PC-3 (cell line): ENCODE data around the gene PRIMA1. TPM values are rescaled to one million over a fixed set of nuclear protein-coding genes. Genes with fewer than 3 reads are reported as not detected.

Experiments
- ATAC-seq: fragments of 200-7000 bp; cut with Tn5 transposase; 2 replicates; pipeline ENCODE4 v1.9.1; 2020; ENCODE audit warnings: mild to moderate bottlenecking, moderate library complexity
- BruUV-seq: library from RNA; stranded (reverse); fragments of 400-500 nt; replicated peaks from 2 replicates; lab custom pipeline; 2021; lab: Mats Ljungman, UMichigan
- CTCF ChIA-PET: fragments of 300-600 bp; sonication (Branson Sonifier 250); formaldehyde crosslinking; loops from one replicate; lab custom pipeline; 2022; ENCODE audit warnings: antibody characterized with exemption; lab: Charles Lee
- POLR2A ChIA-PET: fragments of 300-600 bp; sonication (Branson Sonifier 250); formaldehyde crosslinking; loops from one replicate; lab custom pipeline; 2022; ENCODE audit warnings: antibody characterized with exemption; ENCODE audit not compliant: unreplicated experiment; lab: Charles Lee
- DNase-seq: peaks from one replicate; pipeline ENCODE4 v3.0.0-alpha.2; 2015
- H2AFZ ChIP-seq: fragments of 300-600 bp; sonication (generic); 2 replicates; pipeline ENCODE4 v1.6.0; 2016; ENCODE audit warnings: antibody characterized with exemption, low read length
- H3F3A ChIP-seq: fragments of 300-600 bp; sonication (generic); one replicate; pipeline ENCODE4 v1.6.0; 2017; ENCODE audit warnings: antibody characterized with exemption, low read length, control low read depth, mild to moderate bottlenecking; ENCODE audit not compliant: unreplicated experiment
- H3K27ac ChIP-seq: fragments of 300-600 bp; sonication (generic); 2 replicates; pipeline ENCODE4 v1.5.1; 2016; ENCODE audit warnings: mild to moderate bottlenecking, low read length
- H3K27me3 ChIP-seq: fragments of 300-600 bp; sonication (generic); 2 replicates; pipeline ENCODE4 v1.6.1; 2016; ENCODE audit warnings: low read length, mixed read lengths
- H3K36me3 ChIP-seq: fragments of 300-600 bp; sonication (generic); 2 replicates; pipeline ENCODE4 v1.6.1; 2016; ENCODE audit warnings: low read depth, mixed run types, low read length, mixed read lengths
- H3K4me1 ChIP-seq: fragments of 300-600 bp; sonication (generic); 2 replicates; pipeline ENCODE4 v1.5.1; 2016; ENCODE audit warnings: low read length; ENCODE audit not compliant: insufficient read depth
- H3K4me2 ChIP-seq: fragments of 300-600 bp; sonication (generic); 2 replicates; pipeline ENCODE4 v1.6.0; 2016; ENCODE audit warnings: low read length
- H3K4me3 ChIP-seq: fragments of 300-600 bp; sonication (generic); 2 replicates; pipeline ENCODE4 v1.5.1; 2016; ENCODE audit warnings: mild to moderate bottlenecking, low read length, mixed read lengths
- H3K79me2 ChIP-seq: fragments of 300-600 bp; sonication (generic); 2 replicates; pipeline ENCODE4 v1.6.1; 2017; ENCODE audit warnings: low read length, mixed read lengths
- H3K9ac ChIP-seq: fragments of 300-600 bp; sonication (generic); 2 replicates; pipeline ENCODE4 v1.6.0; 2016; ENCODE audit warnings: mild to moderate bottlenecking, low read length
- H3K9me2 ChIP-seq: fragments of 300-600 bp; sonication (generic); replicated peaks from 2 replicates; pipeline ENCODE4 v1.6.1; 2016; ENCODE audit warnings: mixed run types, low read length, mixed read lengths
- H3K9me3 ChIP-seq: fragments of 300-600 bp; sonication (generic); 2 replicates; pipeline ENCODE4 v1.6.1; 2016; ENCODE audit warnings: low read length, mixed read lengths
- H4K20me1 ChIP-seq: fragments of 300-600 bp; sonication (generic); 2 replicates; pipeline ENCODE4 v1.6.1; 2016; ENCODE audit warnings: low read length, mixed read lengths
- EZH2 ChIP-seq: fragments of 300-600 bp; sonication (generic); IDR thresholded peaks from one replicate; pipeline ENCODE4 v1.6.1; 2017; ENCODE audit warnings: antibody characterized with exemption, mild to moderate bottlenecking, low read length; ENCODE audit not compliant: unreplicated experiment
- EZH2phosphoT487 ChIP-seq: fragments of 300-600 bp; sonication (generic); IDR thresholded peaks from 2 replicates; pipeline ENCODE4 v1.6.1; 2018; ENCODE audit warnings: mild to moderate bottlenecking, antibody characterized with exemption, low read length, borderline replicate concordance
- intact Hi-C: fragments of 100-400 bp; cut with micrococcal nuclease; formaldehyde crosslinking; loops from 2 replicates; pipeline ENCODE4 v1.9.0; 2023
- total RNA-seq: library from RNA; depleted of rRNA; stranded (reverse); fragments of >200 nt; gene quantifications from 2 replicates; pipeline ENCODE4 v1.2.3, GENCODE V29; 2014
- TF ChIP-seq, protein P1 (sequence below): fragments of 300-600 bp; sonication (generic); conservative IDR thresholded peaks from 2 replicates; pipeline ENCODE4 v1.5.1; 2017; ENCODE audit warnings: antibody characterized with exemption, low read depth, mild to moderate bottlenecking, low read length

The PRIMA1 gene
- total RNA-seq, 1 experiment from 2014 or later, result 0.04 TPM

DNA sequence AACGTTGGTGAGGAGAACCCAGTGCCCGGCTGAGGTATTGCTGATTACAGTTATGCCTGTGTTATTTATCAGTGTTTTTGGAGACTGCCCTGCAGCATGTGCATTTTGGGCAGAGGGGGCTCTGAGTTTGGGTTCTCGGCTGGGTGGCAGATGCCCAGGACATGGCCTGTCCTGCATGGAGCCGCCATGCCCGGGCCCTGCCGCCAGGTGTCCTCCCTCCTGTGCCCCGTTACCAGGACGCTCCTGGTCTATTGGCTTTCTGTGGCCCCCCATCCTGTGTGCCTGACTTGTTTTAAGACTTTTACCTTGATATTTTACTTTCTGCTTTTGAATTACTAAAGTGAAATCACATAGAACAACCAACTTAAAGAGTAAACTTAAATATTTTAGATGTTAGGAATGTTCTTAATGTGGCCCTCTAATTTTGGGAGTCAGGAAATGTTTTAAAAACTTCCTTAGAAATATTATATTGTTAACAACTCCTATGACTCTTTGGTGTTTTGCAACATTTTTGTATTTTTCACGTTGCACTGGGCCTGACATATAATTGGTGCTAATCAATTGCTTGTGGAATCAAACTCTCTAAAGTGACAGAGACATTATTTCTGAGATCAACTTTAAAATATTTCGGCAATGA, 51.8 kb downstream of the PRIMA1 start:
- H3K4me2 ChIP-seq, result no peak overlapping the region
- no peaks in the 10 kb centered on the region for H3K36me3 ChIP-seq
- H3K27me3 ChIP-seq, result peaks cover 47% of the 10 kb centered on the region
- H2AFZ ChIP-seq, result no peak overlapping the region
- TF ChIP-seq, protein P1, sequence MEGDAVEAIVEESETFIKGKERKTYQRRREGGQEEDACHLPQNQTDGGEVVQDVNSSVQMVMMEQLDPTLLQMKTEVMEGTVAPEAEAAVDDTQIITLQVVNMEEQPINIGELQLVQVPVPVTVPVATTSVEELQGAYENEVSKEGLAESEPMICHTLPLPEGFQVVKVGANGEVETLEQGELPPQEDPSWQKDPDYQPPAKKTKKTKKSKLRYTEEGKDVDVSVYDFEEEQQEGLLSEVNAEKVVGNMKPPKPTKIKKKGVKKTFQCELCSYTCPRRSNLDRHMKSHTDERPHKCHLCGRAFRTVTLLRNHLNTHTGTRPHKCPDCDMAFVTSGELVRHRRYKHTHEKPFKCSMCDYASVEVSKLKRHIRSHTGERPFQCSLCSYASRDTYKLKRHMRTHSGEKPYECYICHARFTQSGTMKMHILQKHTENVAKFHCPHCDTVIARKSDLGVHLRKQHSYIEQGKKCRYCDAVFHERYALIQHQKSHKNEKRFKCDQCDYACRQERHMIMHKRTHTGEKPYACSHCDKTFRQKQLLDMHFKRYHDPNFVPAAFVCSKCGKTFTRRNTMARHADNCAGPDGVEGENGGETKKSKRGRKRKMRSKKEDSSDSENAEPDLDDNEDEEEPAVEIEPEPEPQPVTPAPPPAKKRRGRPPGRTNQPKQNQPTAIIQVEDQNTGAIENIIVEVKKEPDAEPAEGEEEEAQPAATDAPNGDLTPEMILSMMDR, result peak; percentile 54
- no peak for TF ChIP-seq EZH2phosphoT487
- TF ChIP-seq EZH2, result no peak
- H3K9me3 ChIP-seq, result no peaks in the 10 kb centered on the region
- ATAC-seq (no peak; the same call in 1 of the 2 replicates), DNase-seq (peak; percentile 8)
- H3K4me3 ChIP-seq, result no peak overlapping the region
- ChIA-PET CTCF (no interaction called here), POLR2A (no interaction called here)
- H3K4me1 ChIP-seq, result no peaks in the 10 kb centered on the region
- no peaks in the 10 kb centered on the region for H4K20me1 ChIP-seq
- H3K79me2 ChIP-seq, result no peaks in the 10 kb centered on the region
- intact Hi-C loops, result no loop called here
- H3K27ac ChIP-seq, result no peak overlapping the region
- H3K9ac ChIP-seq, result no peak overlapping the region
- no peaks in the 10 kb centered on the region for H3F3A ChIP-seq
- H3K9me2 ChIP-seq, result no peaks in the 10 kb centered on the region
- no TSS peak for BruUV-seq

DNA sequence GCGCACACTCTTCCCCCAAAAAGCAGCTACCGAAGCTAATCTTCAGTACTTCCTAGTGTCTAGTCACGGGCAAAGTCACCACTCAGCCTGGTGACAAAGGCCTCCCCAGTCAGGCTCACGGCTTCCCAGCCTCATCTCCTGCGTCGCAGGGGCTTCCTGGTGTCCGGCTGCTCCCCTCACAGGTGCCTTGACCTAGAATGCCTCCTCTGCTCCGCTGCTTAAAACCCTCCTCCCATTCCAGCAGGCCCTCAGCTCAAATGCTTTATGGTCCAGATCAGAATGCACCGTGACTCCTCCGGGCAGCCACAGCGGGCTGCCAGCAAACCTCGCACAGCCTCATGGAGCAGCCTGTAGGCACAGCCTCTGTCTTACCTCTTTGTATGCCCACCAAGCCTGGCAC, 53.1 kb downstream of the PRIMA1 start:
- Histone ChIP-seq H3K79me2 (no peaks in the 10 kb centered on the region), H3K4me3 (no peak overlapping the region), H3K27ac (no peak overlapping the region), H3K27me3 (peaks cover 43% of the 10 kb centered on the region), H3K9me2 (no peaks in the 10 kb centered on the region), H2AFZ (no peak overlapping the region), H4K20me1 (no peaks in the 10 kb centered on the region), H3K9me3 (no peaks in the 10 kb centered on the region), H3K4me1 (no peaks in the 10 kb centered on the region), H3K9ac (no peak overlapping the region), H3K36me3 (no peaks in the 10 kb centered on the region), H3K4me2 (no peak overlapping the region), H3F3A (no peaks in the 10 kb centered on the region)
- ChIA-PET POLR2A (interaction anchor here (0.6 kb wide), 1 partner anchor 99 kb away, joined by 9 read pairs; no protein-coding TSS in a partner anchor), CTCF (no interaction called here)
- ATAC-seq (no peak), DNase-seq (no peak)
- no TSS peak for BruUV-seq
- TF ChIP-seq EZH2phosphoT487 (no peak), EZH2 (no peak)
- TF ChIP-seq, protein P1, result no peak
- intact Hi-C loops, result no loop called here

DNA sequence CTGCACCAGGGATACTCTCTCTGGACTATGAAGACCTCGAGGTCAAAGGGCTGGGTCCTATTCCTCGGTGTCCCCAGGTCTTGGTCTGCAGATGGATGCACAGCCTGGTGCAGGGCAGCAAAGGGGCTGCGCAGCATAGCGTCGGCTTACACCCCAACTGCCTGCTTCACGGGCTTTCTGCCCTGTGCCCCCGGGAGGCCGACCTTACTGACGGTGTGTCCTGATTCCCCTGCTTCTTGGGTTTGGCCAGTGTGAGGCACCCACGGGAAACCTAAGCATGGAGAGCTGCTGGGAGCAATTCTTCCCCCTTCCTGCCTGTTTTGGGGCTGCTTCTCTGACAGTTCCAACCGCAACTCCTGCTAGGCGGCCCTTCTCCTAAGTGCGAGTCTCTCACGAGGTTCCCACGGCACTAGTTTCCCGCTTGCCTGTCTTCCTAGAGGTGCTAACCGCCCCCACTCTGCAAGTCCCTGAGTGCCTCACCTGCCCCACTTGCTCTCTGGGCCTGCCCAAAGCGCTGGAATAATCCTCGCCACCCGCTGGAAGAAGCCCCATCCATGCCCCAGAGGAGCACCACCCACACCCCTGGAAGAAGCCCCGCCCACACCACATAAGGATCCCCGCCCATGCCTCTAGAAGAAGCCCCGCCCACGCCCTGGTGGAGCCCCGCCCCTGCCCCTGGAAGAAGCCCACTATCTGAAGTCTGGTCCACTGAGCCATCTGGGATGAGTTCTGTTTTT, 54.0 kb downstream of the PRIMA1 start:
- ChIA-PET CTCF (no interaction called here), POLR2A (no interaction called here)
- no peaks in the 10 kb centered on the region for H3K79me2 ChIP-seq
- no peak overlapping the region for H2AFZ ChIP-seq
- no peaks in the 10 kb centered on the region for H4K20me1 ChIP-seq
- H3K4me1 ChIP-seq, result no peaks in the 10 kb centered on the region
- TF ChIP-seq, protein P1, result no peak
- no peak for TF ChIP-seq EZH2
- TF ChIP-seq EZH2phosphoT487, result no peak
- no peaks in the 10 kb centered on the region for H3K36me3 ChIP-seq
- H3K27ac ChIP-seq, result no peak overlapping the region
- no peak overlapping the region for H3K4me3 ChIP-seq
- no peaks in the 10 kb centered on the region for H3K9me2 ChIP-seq
- DNase-seq (no peak), ATAC-seq (no peak)
- intact Hi-C loops, result no loop called here
- no peak overlapping the region for H3K4me2 ChIP-seq
- no peaks in the 10 kb centered on the region for H3K9me3 ChIP-seq
- BruUV-seq, result no TSS peak
- H3K9ac ChIP-seq, result no peak overlapping the region
- peaks cover 39% of the 10 kb centered on the region for H3K27me3 ChIP-seq
- H3F3A ChIP-seq, result no peaks in the 10 kb centered on the region
